GM18508 (cell line): ENCODE results near the gene HSD17B1.

Experiments used
- ATAC-seq: cut with Tn5 transposase; IDR thresholded peaks from one replicate; pipeline ENCODE4 v1.9.1; 2021; ENCODE audit warnings: moderate number of reproducible peaks; ENCODE audit not compliant: insufficient read depth, unreplicated experiment

The HSD17B1 gene

GRCh38 chr17:42590886-42591285 lies 38.2 kb downstream of the HSD17B1 start:
- ATAC-seq = no peak

GRCh38 chr17:42591411-42591810 lies 38.7 kb downstream of the HSD17B1 start:
- ATAC-seq = no peak

- ATAC-seq = no peak
Observed at GRCh38 chr17:42596386-42596785, 43.7 kb downstream of the HSD17B1 start.

- ATAC-seq = no peak
Observed at GRCh38 chr17:42598905-42599304, 46.2 kb downstream of the HSD17B1 start.

GRCh38 chr17:42603318-42603717 lies 50.6 kb downstream of the HSD17B1 start:
- ATAC-seq = no peak
